CD4-positive, alpha-beta T cell (primary cell): ENCODE measurements around the gene MYO1B. TPM values are rescaled to one million over a fixed set of nuclear protein-coding genes. Genes with fewer than 3 reads are reported as not detected.

Experiments used
- ATAC-seq: fragments of 200-7000 bp; cut with Tn5 transposase; one replicate; pipeline ENCODE4 v1.10.0; 2022; ENCODE audit warnings: mild to moderate bottlenecking; ENCODE audit not compliant: poor library complexity
- CTCF ChIA-PET: fragments of 350-600 bp; sonication (Branson Sonifier 250); formaldehyde crosslinking; loops from one replicate; lab custom pipeline; 2021; ENCODE audit warnings: antibody characterized with exemption, inconsistent platforms; lab: Charles Lee
- POLR2A ChIA-PET: fragments of 350-600 bp; sonication (Branson Sonifier 250); formaldehyde crosslinking; loops from one replicate; lab custom pipeline; 2021; ENCODE audit warnings: antibody characterized with exemption, inconsistent platforms; lab: Charles Lee
- DNase-seq, 14 experiments: peaks; one replicate each; pipeline ENCODE4 v3.0.0-alpha.2; 2013 to 2020; ENCODE audit warnings: mixed read lengths in 2 of 14
- H3K27ac ChIP-seq, 2 donors: one replicate each; pipeline versions ENCODE4 v1.5.1 to v1.7.0; 2013; ENCODE audit warnings: low read length in 2 of 2, low read depth in 1 of 2, mild to moderate bottlenecking in 1 of 2
- H3K27me3 ChIP-seq, 2 experiments: 1 replicate in 1 of 2; 2 replicates in 1 of 2; pipeline versions ENCODE4 v1.6.1 to v1.7.0; 2013; ENCODE audit warnings: low read length in 2 of 2, control low read depth in 1 of 2, mild to moderate bottlenecking in 1 of 2, moderate library complexity in 1 of 2; ENCODE audit not compliant: insufficient read depth in 2 of 2, control insufficient read depth in 1 of 2
- H3K36me3 ChIP-seq: one replicate; pipeline ENCODE4 v1.6.1; 2013; ENCODE audit warnings: low read length, control low read depth; ENCODE audit not compliant: insufficient read depth
- H3K4me1 ChIP-seq: one replicate; pipeline ENCODE4 v1.6.1; 2013; ENCODE audit warnings: low read length, control low read depth; ENCODE audit not compliant: insufficient read depth
- H3K4me3 ChIP-seq: one replicate; pipeline ENCODE4 v1.5.1; 2013; ENCODE audit warnings: mild to moderate bottlenecking, low read length, moderate library complexity
- H3K9me3 ChIP-seq, 2 experiments: 1 replicate in 1 of 2; 2 replicates in 1 of 2; pipeline versions ENCODE4 v1.6.1 to v1.7.0; 2013; ENCODE audit warnings: low read length in 2 of 2, mild to moderate bottlenecking in 2 of 2, control low read depth in 1 of 2, moderate library complexity in 1 of 2; ENCODE audit not compliant: control insufficient read depth in 1 of 2, insufficient read depth in 1 of 2
- H3K27ac Mint-ChIP-seq: one replicate; pipeline ENCODE4 v1.8.0; 2020; ENCODE audit warnings: mixed read lengths
- H3K27me3 Mint-ChIP-seq: one replicate; pipeline ENCODE4 v1.8.0; 2021; ENCODE audit warnings: mixed read lengths
- H3K36me3 Mint-ChIP-seq: one replicate; pipeline ENCODE4 v1.8.0; 2021; ENCODE audit warnings: low read depth, mixed read lengths
- H3K4me1 Mint-ChIP-seq: one replicate; pipeline ENCODE4 v1.8.0; 2021; ENCODE audit warnings: low read depth, mixed read lengths
- H3K4me3 Mint-ChIP-seq: one replicate; pipeline ENCODE4 v1.8.0; 2020; ENCODE audit warnings: mild to moderate bottlenecking, mixed read lengths
- H3K9me3 Mint-ChIP-seq: one replicate; pipeline ENCODE4 v1.8.0; 2020; ENCODE audit warnings: mixed read lengths
- CTCF ChIP-seq: fragments of 200-600 bp; IDR thresholded peaks from one replicate; pipeline ENCODE4 v1.8.0; 2022; ENCODE audit warnings: antibody characterized with exemption, mild to moderate bottlenecking
- intact Hi-C, 2 experiments: fragments of 100-400 bp; cut with DNase I in 1 of 2; cut with micrococcal nuclease in 1 of 2; formaldehyde crosslinking; loops; one replicate each; pipeline versions ENCODE4 v1.15.1 to v1.9.0; 2023 to 2025; cut with DNase I, micrococcal nuclease
- total RNA-seq, 174 experiments: library from RNA in 2 of 174; stranded (reverse) in 2 of 174; gene quantifications; one replicate each; pipeline ENCODE4 v1.2.3 and lab custom pipeline; 2021 to 2026

Gene MYO1B
- total RNA-seq, 2 experiments from 2014 or later: 0.98 to 1.3 TPM

DNA sequence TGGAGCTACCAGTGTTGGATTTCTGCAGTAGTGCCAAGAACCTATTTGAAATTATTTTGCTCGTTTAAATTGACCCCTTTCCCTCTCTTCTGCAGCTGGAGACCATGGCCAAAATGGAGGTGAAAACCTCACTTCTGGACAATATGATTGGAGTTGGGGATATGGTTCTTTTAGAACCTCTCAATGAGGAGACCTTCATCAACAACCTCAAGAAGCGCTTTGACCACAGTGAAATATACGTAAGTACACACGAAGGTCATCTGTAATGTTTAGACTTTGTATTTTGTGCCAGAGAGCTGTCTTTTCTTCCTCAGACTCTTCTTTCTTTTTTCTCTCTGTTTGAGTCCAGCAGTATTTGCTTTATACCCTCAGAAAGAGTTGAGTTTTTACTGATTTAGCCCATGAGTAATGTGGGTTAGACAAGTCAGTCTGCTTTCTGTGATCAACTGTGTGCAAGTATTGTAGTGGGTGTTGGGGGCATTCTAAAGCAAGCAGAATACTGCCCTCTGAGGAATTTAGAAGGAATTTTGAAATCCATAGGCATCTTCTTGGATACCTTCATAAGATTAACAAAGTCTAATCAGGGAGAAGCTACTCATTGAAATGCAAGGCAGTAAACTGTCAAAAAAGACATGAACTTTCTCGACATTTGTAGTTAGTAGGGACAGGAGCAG, 31.7 kb downstream of the MYO1B start:
- no peak overlapping the region for H3K27ac Mint-ChIP-seq
- Histone ChIP-seq H3K27me3 (no peaks in the 10 kb centered on the region), H3K36me3 (no peaks in the 10 kb centered on the region), H3K9me3 (no peaks in the 10 kb centered on the region), H3K27ac (no peak overlapping the region), H3K4me3 (no peak overlapping the region), H3K4me1 (no peaks in the 10 kb centered on the region)
- POLR2A ChIA-PET: no interaction called here
- no peak overlapping the region for H3K4me3 Mint-ChIP-seq
- TF ChIP-seq CTCF: no peak
- H3K4me1 Mint-ChIP-seq: no peaks in the 10 kb centered on the region
- no peak for DNase-seq
- peaks cover 11% of the 10 kb centered on the region for H3K27me3 Mint-ChIP-seq
- no peak for ATAC-seq
- CTCF ChIA-PET: interaction anchor here (1.3 kb wide), 1 partner anchor 11 kb away, joined by 3 read pairs; no protein-coding TSS in a partner anchor
- H3K36me3 Mint-ChIP-seq: no peaks in the 10 kb centered on the region
- intact Hi-C loops: no loop called here
- no peaks in the 10 kb centered on the region for H3K9me3 Mint-ChIP-seq

GRCh38 chr2:191280290-191280689, 35.1 kb downstream of the MYO1B start:
- intact Hi-C loops: no loop called here

GRCh38 chr2:191280834-191281756, 35.9 kb downstream of the MYO1B start:
- ChIA-PET CTCF (no interaction called here), POLR2A (no interaction called here)
- DNase-seq (no peak), ATAC-seq (no peak)
- TF ChIP-seq CTCF: no peak
- Mint-ChIP-seq H3K4me3 (no peak overlapping the region), H3K27me3 (peaks cover 5% of the 10 kb centered on the region), H3K27ac (no peak overlapping the region), H3K4me1 (no peaks in the 10 kb centered on the region), H3K9me3 (no peaks in the 10 kb centered on the region), H3K36me3 (no peaks in the 10 kb centered on the region)
- H3K4me1 ChIP-seq: no peaks in the 10 kb centered on the region
- no peaks in the 10 kb centered on the region for H3K36me3 ChIP-seq
- no peaks in the 10 kb centered on the region for H3K27me3 ChIP-seq
- no peak overlapping the region for H3K4me3 ChIP-seq
- H3K27ac ChIP-seq: no peak overlapping the region
- intact Hi-C loops: no loop called here
- no peaks in the 10 kb centered on the region for H3K9me3 ChIP-seq

More at GRCh38 chr2:191280290-191280689, 35.1 kb downstream of the MYO1B start:
- Mint-ChIP-seq H3K27ac (no peak overlapping the region), H3K4me1 (no peaks in the 10 kb centered on the region), H3K9me3 (no peaks in the 10 kb centered on the region), H3K27me3 (peaks cover 6% of the 10 kb centered on the region), H3K36me3 (no peaks in the 10 kb centered on the region), H3K4me3 (no peak overlapping the region)
- Histone ChIP-seq H3K36me3 (no peaks in the 10 kb centered on the region), H3K27ac (no peak overlapping the region), H3K9me3 (no peaks in the 10 kb centered on the region), H3K4me3 (no peak overlapping the region), H3K27me3 (no peaks in the 10 kb centered on the region), H3K4me1 (no peaks in the 10 kb centered on the region)
- TF ChIP-seq CTCF: no peak
- ChIA-PET CTCF (no interaction called here), POLR2A (no interaction called here)
- DNase-seq: no peak
- no peak for ATAC-seq
